HepG2 (cell line): Measurements from ENCODE around the gene ZNF225. TPM values are rescaled to one million over a fixed set of nuclear protein-coding genes. Genes with fewer than 3 reads are reported as not detected.

Experiments used
- ARHGAP35 ChIP-seq: sonication (generic); formaldehyde crosslinking; IDR thresholded peaks from 2 replicates; pipeline ENCODE4 v1.9.0; 2022; ENCODE audit warnings: mild to moderate bottlenecking, inconsistent platforms, moderate library complexity, missing genetic modification reagents, borderline replicate concordance
- ASH2L ChIP-seq: fragments of 300-600, 200-600 bp; sonication (generic); IDR thresholded peaks from 2 replicates; pipeline ENCODE4 v1.7.0; 2017; ENCODE audit warnings: low read depth, mild to moderate bottlenecking, moderate library complexity, mixed read lengths, low read length; ENCODE audit not compliant: insufficient read length
- ESRRA ChIP-seq: sonication (generic); formaldehyde crosslinking; IDR thresholded peaks from 2 replicates; pipeline ENCODE4 v1.5.1; 2020; ENCODE audit warnings: mild to moderate bottlenecking, low read depth, missing genetic modification reagents
- KLF6 ChIP-seq: IDR thresholded peaks from 2 replicates; pipeline ENCODE4 v1.8.0; 2016; ENCODE audit warnings: missing biosample characterization, missing genetic modification reagents
- NONO ChIP-seq, 2 experiments: fragments of 450-650 bp in 1 of 2; sonication (generic) in 1 of 2; formaldehyde crosslinking in 1 of 2; IDR thresholded peaks in 1 of 2; conservative IDR thresholded peaks in 1 of 2; 2 replicates each; pipeline versions ENCODE4 v1.6.1 to v1.8.0; 2017 to 2022; ENCODE audit warnings: mild to moderate bottlenecking in 1 of 2, missing genetic modification reagents in 1 of 2, moderate library complexity in 1 of 2
- SIX4 ChIP-seq: sonication (generic); formaldehyde crosslinking; IDR thresholded peaks from 2 replicates; pipeline ENCODE4 v1.4.0; 2020; ENCODE audit warnings: missing genetic modification reagents
- SRSF4 ChIP-seq: fragments of 200-400 bp; formaldehyde crosslinking; IDR thresholded peaks from one replicate; pipeline ENCODE4 v1.6.1; 2018; ENCODE audit warnings: mild to moderate bottlenecking, low read depth, low read length, moderate library complexity; ENCODE audit not compliant: poor library complexity, severe bottlenecking
- TRIM22 ChIP-seq: fragments of 450-650 bp; IDR thresholded peaks from 2 replicates; pipeline ENCODE4 v1.6.1; 2017
- U2AF2 ChIP-seq: fragments of 200-400 bp; formaldehyde crosslinking; IDR thresholded peaks from 2 replicates; pipeline ENCODE4 v1.6.1; 2017; ENCODE audit warnings: low read depth, mild to moderate bottlenecking, low read length
- ZBTB7B ChIP-seq: sonication (generic); formaldehyde crosslinking; IDR thresholded peaks from 2 replicates; pipeline ENCODE4 v1.4.0; 2020; ENCODE audit warnings: missing genetic modification reagents
- ZHX2 ChIP-seq, 2 experiments: sonication (generic) in 1 of 2; formaldehyde crosslinking in 1 of 2; IDR thresholded peaks; 2 replicates each; pipeline versions ENCODE4 v1.6.1 to v1.9.0; 2014 to 2022; ENCODE audit warnings: antibody characterized with exemption in 1 of 2, borderline replicate concordance in 1 of 2, inconsistent platforms in 1 of 2, low read depth in 1 of 2, missing genetic modification reagents in 1 of 2
- ZNF180 ChIP-seq: sonication (generic); formaldehyde crosslinking; IDR thresholded peaks from 2 replicates; pipeline ENCODE4 v1.4.0; 2020; ENCODE audit warnings: low read depth, missing genetic modification reagents, borderline replicate concordance
- ZNF451 ChIP-seq: sonication (generic); formaldehyde crosslinking; IDR thresholded peaks from 2 replicates; pipeline ENCODE4 v1.5.0; 2020; ENCODE audit warnings: mild to moderate bottlenecking, missing genetic modification reagents
- ZNF704 ChIP-seq: sonication (generic); formaldehyde crosslinking; IDR thresholded peaks from 2 replicates; pipeline ENCODE4 v1.8.1; 2023; ENCODE audit warnings: mild to moderate bottlenecking, inconsistent platforms, moderate library complexity, missing genetic modification reagents, borderline replicate concordance
- ZNF879 ChIP-seq: sonication (generic); formaldehyde crosslinking; IDR thresholded peaks from 2 replicates; pipeline ENCODE4 v1.8.1; 2023; ENCODE audit warnings: missing genetic modification reagents
- polyA plus RNA-seq, 8 experiments: library from polyadenylated mRNA; depleted of rRNA in 3 of 8; stranded (reverse) in 7 of 8; unstranded in 1 of 8; fragments of >200 nt; fragmentation: Illumina TruSeq in 4 of 8; extraction: Trizol in 4 of 8; gene quantifications; 2 replicates each; pipeline versions ENCODE4 v1.2.1 to v1.2.3, GENCODE V29; 2011 to 2016; ENCODE audit warnings: low read depth in 4 of 8, missing spikeins in 1 of 8, mixed read lengths in 1 of 8; ENCODE audit not compliant: insufficient read depth in 1 of 8
- total RNA-seq, 5 experiments: library from RNA; depleted of rRNA; stranded (reverse); fragments of >200 nt; fragmentation: Illumina TruSeq; extraction: Trizol; gene quantifications; 2 replicates each; pipeline ENCODE4 v1.2.3, GENCODE V29; 2016; ENCODE audit warnings: low read depth in 1 of 5

ZNF225 gene
- total and polyA plus RNA-seq, 2 of the 13 experiments (the other 11 are each of a cell fraction or from before 2014, with no cell fraction given), result 0.87 to 3.3 TPM

GRCh38 chr19:44113138-44113783, at the start of gene ZNF225 (continued):
- TF ChIP-seq ASH2L (peak; percentile 38), SIX4 (CRISPR knock-in tag) (peak; percentile 64; the same call in 1 of the 2 replicates), SRSF4 (no peak), ZBTB7B (CRISPR knock-in tag) (no peak), KLF6 (CRISPR knock-in tag) (no peak), ZNF704 (no peak), ZNF451 (no peak), ARHGAP35 (no peak), TRIM22 (no peak), U2AF2 (no peak), ZNF180 (CRISPR knock-in tag) (no peak), ESRRA (CRISPR knock-in tag) (peak; percentile 43; the same call in 1 of the 2 replicates), ZHX2 (IDR thresholded peaks at IDR 0.05; ENCODE audit: low read depth) (peak; percentile 60; the same call in 1 of the 2 replicates), ZHX2 (CRISPR knock-in tag; IDR thresholded peaks at IDR 0.05; ENCODE audit: borderline replicate concordance) (no peak), ZNF879 (peak; percentile 23; the same call in 1 of the 2 replicates), NONO (IDR thresholded peaks at IDR 0.05) (no peak), NONO (CRISPR knock-in tag; conservative IDR thresholded peaks at IDR 0.05) (no peak)
